GM12873 (cell line): ENCODE data around the gene VWA3B.

ENCODE experiments used
- TF ChIP-seq, protein P1 (sequence below): IDR thresholded peaks from 2 replicates; pipeline ENCODE4 v1.5.1; 2012; ENCODE audit warnings: low read depth, mild to moderate bottlenecking, moderate library complexity, low read length, control low read depth; ENCODE audit not compliant: insufficient read depth; ENCODE audit errors: missing control alignments

The VWA3B gene

GRCh38 chr2:98295721-98296414 lies 208.9 kb downstream of the VWA3B start:
- TF ChIP-seq, protein P1, sequence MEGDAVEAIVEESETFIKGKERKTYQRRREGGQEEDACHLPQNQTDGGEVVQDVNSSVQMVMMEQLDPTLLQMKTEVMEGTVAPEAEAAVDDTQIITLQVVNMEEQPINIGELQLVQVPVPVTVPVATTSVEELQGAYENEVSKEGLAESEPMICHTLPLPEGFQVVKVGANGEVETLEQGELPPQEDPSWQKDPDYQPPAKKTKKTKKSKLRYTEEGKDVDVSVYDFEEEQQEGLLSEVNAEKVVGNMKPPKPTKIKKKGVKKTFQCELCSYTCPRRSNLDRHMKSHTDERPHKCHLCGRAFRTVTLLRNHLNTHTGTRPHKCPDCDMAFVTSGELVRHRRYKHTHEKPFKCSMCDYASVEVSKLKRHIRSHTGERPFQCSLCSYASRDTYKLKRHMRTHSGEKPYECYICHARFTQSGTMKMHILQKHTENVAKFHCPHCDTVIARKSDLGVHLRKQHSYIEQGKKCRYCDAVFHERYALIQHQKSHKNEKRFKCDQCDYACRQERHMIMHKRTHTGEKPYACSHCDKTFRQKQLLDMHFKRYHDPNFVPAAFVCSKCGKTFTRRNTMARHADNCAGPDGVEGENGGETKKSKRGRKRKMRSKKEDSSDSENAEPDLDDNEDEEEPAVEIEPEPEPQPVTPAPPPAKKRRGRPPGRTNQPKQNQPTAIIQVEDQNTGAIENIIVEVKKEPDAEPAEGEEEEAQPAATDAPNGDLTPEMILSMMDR, result no peak

GRCh38 chr2:98296440-98296839 lies 209.5 kb downstream of the VWA3B start:
- TF ChIP-seq, protein P1, result no peak

DNA sequence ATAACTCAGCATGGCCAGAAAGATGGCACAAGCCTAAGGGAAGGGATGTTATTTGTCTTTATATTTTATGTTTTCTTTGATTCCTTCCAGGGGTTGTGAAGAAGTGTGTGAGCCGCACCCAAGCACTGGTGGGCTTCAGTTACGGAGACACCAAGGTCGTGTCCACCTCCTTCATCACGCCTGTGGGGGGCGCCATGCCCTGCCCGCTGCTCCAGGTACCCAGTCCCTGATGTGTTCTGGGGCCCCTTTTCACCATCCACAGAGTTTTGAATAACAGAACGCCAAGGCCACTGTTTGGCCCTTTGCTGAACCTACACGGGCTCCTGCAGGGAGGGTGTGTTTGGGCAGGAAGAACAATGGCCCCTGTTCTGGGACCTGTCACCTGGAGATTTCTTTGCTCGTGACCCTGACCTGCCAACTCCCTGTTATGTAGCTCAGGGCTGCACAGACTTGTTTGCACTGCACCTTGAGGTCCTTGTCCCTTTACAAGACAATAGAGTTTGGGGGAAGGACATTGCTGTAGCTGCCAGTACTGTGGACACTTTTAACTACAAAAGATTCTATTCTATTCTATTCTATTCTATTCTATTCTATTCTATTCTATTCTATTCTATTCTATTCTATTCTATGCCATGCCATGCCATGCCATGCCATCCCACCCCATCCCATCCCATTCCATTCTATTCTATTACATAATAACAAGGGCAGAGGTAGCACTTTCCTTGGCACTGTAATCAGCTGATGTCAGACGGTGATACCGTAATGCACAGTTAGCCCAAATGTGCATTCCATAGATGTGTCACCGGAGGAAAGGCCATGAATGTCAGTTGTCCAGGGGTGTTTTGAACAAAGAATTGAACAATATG lies 211.1 kb downstream of the VWA3B start:
- TF ChIP-seq, protein P1, result peak; percentile 18

DNA sequence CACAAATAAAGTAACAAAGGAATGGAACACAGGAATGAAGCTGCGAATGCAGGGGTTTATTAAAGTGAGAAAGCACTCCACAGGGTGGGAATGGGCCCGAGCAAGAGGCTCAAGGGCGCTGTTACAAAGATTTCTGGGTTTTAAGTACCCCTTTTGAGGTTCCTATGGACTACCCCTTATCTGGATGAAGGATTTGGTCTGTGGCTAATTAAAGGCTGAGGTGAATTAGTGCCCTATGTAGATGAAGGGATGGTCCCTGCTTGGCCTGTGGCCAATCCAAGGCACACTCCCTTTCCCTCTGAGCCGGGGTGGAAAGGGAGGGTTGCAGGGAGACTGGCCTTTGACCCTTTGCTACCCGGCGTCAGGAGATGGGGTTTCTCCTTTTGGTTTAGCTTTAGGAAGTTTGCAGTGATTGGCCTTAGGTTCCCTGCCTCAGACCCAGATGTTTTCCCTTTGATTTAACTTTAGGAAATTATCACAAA lies 211.8 kb downstream of the VWA3B start:
- TF ChIP-seq, protein P1, result no peak

DNA sequence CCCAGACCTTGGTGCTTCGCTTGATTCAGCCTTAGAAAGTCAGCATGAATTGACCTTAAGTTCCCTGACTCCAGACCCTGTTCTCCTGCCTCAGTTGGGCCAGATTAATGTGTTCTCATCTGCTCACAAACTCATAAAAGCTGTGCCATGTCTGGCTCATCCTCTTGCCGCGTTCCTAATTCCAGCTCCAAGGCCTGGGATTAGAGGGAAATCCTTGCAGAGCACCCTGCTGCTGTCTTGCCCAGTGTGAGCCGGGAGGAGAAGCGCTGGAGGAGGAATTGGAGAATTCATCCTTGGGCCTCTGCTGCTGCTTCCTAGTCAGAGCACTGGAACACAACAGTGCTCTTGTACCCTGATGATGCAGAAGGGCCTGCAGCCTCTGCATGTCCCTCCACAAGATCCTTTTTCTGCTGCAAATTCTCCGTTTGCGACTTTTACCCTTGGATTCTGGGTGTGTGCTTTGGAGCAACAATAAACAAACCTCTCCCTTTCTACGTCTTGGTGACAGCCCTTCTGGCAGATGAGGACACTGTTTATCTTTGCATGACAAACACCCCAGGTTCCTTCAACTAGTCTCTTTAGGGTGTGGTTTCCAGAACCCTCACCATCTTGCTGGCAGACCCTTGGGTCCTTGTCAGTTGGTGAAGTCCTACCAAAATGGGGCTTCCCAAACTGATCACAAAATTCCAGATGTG lies 212.4 kb downstream of the VWA3B start:
- TF ChIP-seq, protein P1, result no peak

GRCh38 chr2:98300141-98300874 lies 213.3 kb downstream of the VWA3B start:
- TF ChIP-seq, protein P1, result no peak
